Suprapubic skin (tissue), 4 donors: Measurements from ENCODE around the gene PUS10.

Experiments used
- EP300 ChIP-seq: sonication (generic); formaldehyde crosslinking; IDR thresholded peaks from one replicate; pipeline ENCODE4 v1.6.1; 2017; ENCODE audit warnings: antibody characterized with exemption
- POLR2A ChIP-seq, 2 donors: fragments of 450-650 bp; IDR thresholded peaks; one replicate each; pipeline ENCODE4 v1.6.1; 2017; ENCODE audit warnings: antibody characterized with exemption in 2 of 2, mild to moderate bottlenecking in 2 of 2, moderate library complexity in 2 of 2
- POLR2AphosphoS5 ChIP-seq, 3 donors: sonication (generic); formaldehyde crosslinking; IDR thresholded peaks; one replicate each; pipeline ENCODE4 v1.6.1; 2017; ENCODE audit warnings: antibody characterized with exemption in 3 of 3
- TF ChIP-seq, protein P1 (sequence below), 2 donors: fragments of 200-600 bp in 1 of 2; fragments of 450-650 bp in 1 of 2; sonication (generic) in 1 of 2; IDR thresholded peaks; one replicate each; pipeline ENCODE4 v1.5.1; 2016 to 2019; ENCODE audit warnings: antibody characterized with exemption in 2 of 2, mild to moderate bottlenecking in 1 of 2, moderate library complexity in 1 of 2

DNA sequence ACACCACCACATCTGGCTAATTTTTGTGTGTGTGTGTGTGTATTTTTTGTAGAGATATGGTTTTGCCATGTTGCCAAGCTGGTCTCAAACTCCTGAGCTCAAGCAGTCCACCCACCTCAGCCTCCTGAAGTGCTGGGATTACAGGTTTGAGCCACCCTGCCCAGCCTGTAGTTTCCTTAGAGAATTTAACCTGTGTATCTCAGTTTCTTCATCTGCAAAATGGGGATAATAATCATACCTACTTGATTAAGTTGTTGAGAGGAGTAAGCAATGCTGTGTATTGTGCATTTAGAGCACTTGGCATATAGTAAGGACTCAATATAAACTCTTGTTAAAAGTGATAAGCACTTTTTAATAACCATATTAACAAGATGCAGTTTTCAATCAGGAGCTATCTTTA is 41.3 kb upstream of the PUS10 start:
- TF ChIP-seq POLR2AphosphoS5 (IDR thresholded peaks at IDR 0.05) (no peak), POLR2A (IDR thresholded peaks at IDR 0.05) (no peak), EP300 (no peak)
- TF ChIP-seq, protein P1, sequence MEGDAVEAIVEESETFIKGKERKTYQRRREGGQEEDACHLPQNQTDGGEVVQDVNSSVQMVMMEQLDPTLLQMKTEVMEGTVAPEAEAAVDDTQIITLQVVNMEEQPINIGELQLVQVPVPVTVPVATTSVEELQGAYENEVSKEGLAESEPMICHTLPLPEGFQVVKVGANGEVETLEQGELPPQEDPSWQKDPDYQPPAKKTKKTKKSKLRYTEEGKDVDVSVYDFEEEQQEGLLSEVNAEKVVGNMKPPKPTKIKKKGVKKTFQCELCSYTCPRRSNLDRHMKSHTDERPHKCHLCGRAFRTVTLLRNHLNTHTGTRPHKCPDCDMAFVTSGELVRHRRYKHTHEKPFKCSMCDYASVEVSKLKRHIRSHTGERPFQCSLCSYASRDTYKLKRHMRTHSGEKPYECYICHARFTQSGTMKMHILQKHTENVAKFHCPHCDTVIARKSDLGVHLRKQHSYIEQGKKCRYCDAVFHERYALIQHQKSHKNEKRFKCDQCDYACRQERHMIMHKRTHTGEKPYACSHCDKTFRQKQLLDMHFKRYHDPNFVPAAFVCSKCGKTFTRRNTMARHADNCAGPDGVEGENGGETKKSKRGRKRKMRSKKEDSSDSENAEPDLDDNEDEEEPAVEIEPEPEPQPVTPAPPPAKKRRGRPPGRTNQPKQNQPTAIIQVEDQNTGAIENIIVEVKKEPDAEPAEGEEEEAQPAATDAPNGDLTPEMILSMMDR (IDR thresholded peaks at IDR 0.05): no peak
